ENCODE results near the gene IFT57. TPM values are rescaled to one million over a fixed set of nuclear protein-coding genes. Genes with fewer than 3 reads are reported as not detected.

The IFT57 gene
- polyA plus RNA-seq, 1 of the 3 experiments (the other 2 are of a cell fraction): 81.6 TPM

GRCh38 chr3:108200024-108200423, 22.2 kb downstream of the IFT57 start:
- no peaks in the 10 kb centered on the region for H3K4me1 ChIP-seq (ENCODE audit: control insufficient read depth in 1 of 2, insufficient read depth in 2 of 2, low read depth in 1 of 2, low read length in 1 of 2)
- no peaks in the 10 kb centered on the region for H3K27me3 ChIP-seq (ENCODE audit: insufficient read depth)
- ChIA-PET POLR2A (no interaction called here), CTCF (no interaction called here)
- H3K4me3 ChIP-seq (ENCODE audit: low read depth in 2 of 2, low read length in 1 of 2): no peak overlapping the region
- no peaks in the 10 kb centered on the region for H3F3A ChIP-seq (replicated peaks; ENCODE audit: insufficient read depth)
- H3K9me3 ChIP-seq: 0 out of 2 replicates have a peak, but pooled peaks cover under 1% of the 10 kb centered on the region
- no peaks in the 10 kb centered on the region for H3K9me2 ChIP-seq
- no peak overlapping the region for H3K9ac ChIP-seq
- TF ChIP-seq REST (IDR thresholded peaks at IDR 0.05; ENCODE audit: low read depth, low read length) (no peak), CHD2 (IDR thresholded peaks at IDR 0.05; ENCODE audit: low read length, partially characterized antibody) (no peak), ELF1 (IDR thresholded peaks at IDR 0.05) (no peak), ZBTB33 (IDR thresholded peaks at IDR 0.05; ENCODE audit: borderline replicate concordance, low read depth) (no peak), POLR2AphosphoS5 (IDR thresholded peaks at IDR 0.05; ENCODE audit: low read depth, low read length) (no peak), RXRA (IDR thresholded peaks at IDR 0.05; ENCODE audit: borderline replicate concordance, low read depth) (no peak), NFIC (IDR thresholded peaks at IDR 0.05; ENCODE audit: borderline replicate concordance) (no peak), RAD21 (IDR thresholded peaks at IDR 0.05; ENCODE audit: low read length) (no peak), RCOR1 (IDR thresholded peaks at IDR 0.05; ENCODE audit: low read length) (no peak), EP300 (IDR thresholded peaks at IDR 0.05; ENCODE audit: borderline replicate concordance in 1 of 2, low read depth in 1 of 2, low read length in 1 of 2) (no peak), TCF12 (IDR thresholded peaks at IDR 0.05) (no peak), MEF2A (IDR thresholded peaks at IDR 0.05; ENCODE audit: borderline replicate concordance, low read depth) (no peak)
- TF ChIP-seq, protein P1, sequence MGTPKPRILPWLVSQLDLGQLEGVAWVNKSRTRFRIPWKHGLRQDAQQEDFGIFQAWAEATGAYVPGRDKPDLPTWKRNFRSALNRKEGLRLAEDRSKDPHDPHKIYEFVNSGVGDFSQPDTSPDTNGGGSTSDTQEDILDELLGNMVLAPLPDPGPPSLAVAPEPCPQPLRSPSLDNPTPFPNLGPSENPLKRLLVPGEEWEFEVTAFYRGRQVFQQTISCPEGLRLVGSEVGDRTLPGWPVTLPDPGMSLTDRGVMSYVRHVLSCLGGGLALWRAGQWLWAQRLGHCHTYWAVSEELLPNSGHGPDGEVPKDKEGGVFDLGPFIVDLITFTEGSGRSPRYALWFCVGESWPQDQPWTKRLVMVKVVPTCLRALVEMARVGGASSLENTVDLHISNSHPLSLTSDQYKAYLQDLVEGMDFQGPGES (IDR thresholded peaks at IDR 0.05; ENCODE audit: low read depth, low read length): no peak
- TF ChIP-seq, protein P2, sequence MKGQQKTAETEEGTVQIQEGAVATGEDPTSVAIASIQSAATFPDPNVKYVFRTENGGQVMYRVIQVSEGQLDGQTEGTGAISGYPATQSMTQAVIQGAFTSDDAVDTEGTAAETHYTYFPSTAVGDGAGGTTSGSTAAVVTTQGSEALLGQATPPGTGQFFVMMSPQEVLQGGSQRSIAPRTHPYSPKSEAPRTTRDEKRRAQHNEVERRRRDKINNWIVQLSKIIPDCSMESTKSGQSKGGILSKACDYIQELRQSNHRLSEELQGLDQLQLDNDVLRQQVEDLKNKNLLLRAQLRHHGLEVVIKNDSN (IDR thresholded peaks at IDR 0.05; ENCODE audit: borderline replicate concordance, low read depth): no peak
- no peaks in the 10 kb centered on the region for H3K79me2 ChIP-seq (ENCODE audit: insufficient read depth)
- 95% methylated on average over 2 of the region's 2 CpGs for WGBS (ENCODE audit: low lambda C conversion rate)
- H2AFZ ChIP-seq (ENCODE audit: low read depth): no peak overlapping the region
- no peaks in the 10 kb centered on the region for H4K20me1 ChIP-seq (ENCODE audit: insufficient read depth)
- no peak overlapping the region for H3K27ac ChIP-seq (ENCODE audit: low read depth in 2 of 2, low read length in 1 of 2)
- no peak overlapping the region for H3K4me2 ChIP-seq
- peaks cover 14 to 20% of the 10 kb centered on the region in 2 experiments for H3K36me3 ChIP-seq (replicated peaks in 1 of 2; ENCODE audit: control insufficient read depth in 1 of 2, insufficient read depth in 2 of 2, low read length in 1 of 2)
- DNase-seq: no peak

Data from SK-N-SH (cell line).